SU-DHL-6 (cell line): ENCODE measurements around the gene RAP2B.

Experiments used
- CTCF ChIP-seq: fragments of 200-600 bp; sonication (generic); IDR thresholded peaks from one replicate; pipeline ENCODE4 v1.5.1; 2017; ENCODE audit warnings: antibody characterized with exemption, mild to moderate bottlenecking, low read length, moderate library complexity; ENCODE audit not compliant: insufficient read depth, poor library complexity, severe bottlenecking
- EZH2phosphoT487 ChIP-seq: fragments of 200-600 bp; sonication (generic), shearing (Covaris generic); conservative IDR thresholded peaks from 2 replicates; pipeline ENCODE4 v1.6.1; 2018; ENCODE audit warnings: mild to moderate bottlenecking, antibody characterized with exemption, low read length, moderate library complexity, mixed read lengths

- TF ChIP-seq CTCF, result no peak
- no peak for TF ChIP-seq EZH2phosphoT487
These were observed 47.6 kb downstream of the RAP2B start for GRCh38 chr3:153209596-153209995.
